ENCODE results near the gene HTRA3. TPM values are rescaled to one million over a fixed set of nuclear protein-coding genes. Genes with fewer than 3 reads are reported as not detected.

The HTRA3 gene
- total and polyA plus RNA-seq, 2 of the 8 experiments (the other 6 are each of a cell fraction or from before 2014, with no cell fraction given): 3.2 to 5.8 TPM

DNA sequence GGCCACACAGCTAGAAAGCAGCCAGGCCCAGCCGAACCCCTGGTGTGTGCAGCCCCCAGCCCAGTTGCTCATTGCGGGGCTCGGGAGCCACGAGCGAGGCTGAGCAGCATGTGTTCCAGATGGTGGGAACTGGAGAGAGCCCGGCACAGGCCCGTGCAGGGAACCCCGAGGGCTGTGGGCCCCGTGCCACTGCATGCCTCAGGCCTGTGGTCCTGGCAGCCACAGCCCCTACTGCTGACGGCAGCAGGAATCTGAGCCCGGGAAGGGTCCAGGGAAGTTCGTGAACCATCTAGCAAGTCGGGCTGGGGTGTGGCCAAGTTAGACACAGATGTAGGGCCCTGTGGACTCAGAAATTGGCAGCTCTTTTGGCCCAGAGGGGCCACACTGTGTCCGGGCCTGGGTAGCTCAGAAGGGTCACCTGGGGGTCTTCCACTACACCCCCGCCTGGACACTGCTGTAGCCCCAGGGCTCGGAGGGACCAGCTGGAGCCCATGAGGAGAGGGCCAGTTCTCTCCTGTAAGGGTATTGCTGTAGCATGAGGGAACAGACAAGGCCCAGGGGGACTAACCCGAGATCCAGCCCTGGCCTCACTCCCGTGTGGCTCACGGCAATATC lies 12.1 kb downstream of the HTRA3 start:
- Histone ChIP-seq H3K18ac (ENCODE audit: extremely low read depth, low read length) (no peak overlapping the region), H2BK20ac (ENCODE audit: low read length) (no peak overlapping the region), H3K4me3 (ENCODE audit: extremely low read depth in 1 of 4, insufficient read depth in 2 of 4, low read depth in 3 of 4, low read length in 4 of 4) (no peak overlapping the region), H3K56ac (replicated peaks; ENCODE audit: insufficient read length, low read depth, low read length) (no peak overlapping the region), H3K4me1 (replicated peaks in 1 of 4; ENCODE audit: control insufficient read depth in 3 of 4, insufficient read depth in 4 of 4, low read length in 3 of 4) (no peaks in the 10 kb centered on the region), H3K4ac (replicated peaks; ENCODE audit: insufficient read length, low read depth, low read length) (no peak overlapping the region), H3K9ac (replicated peaks in 1 of 4; ENCODE audit: extremely low read depth in 1 of 4, low read depth in 3 of 4, low read length in 3 of 4) (no peak overlapping the region), H3K79me1 (ENCODE audit: low read depth, low read length) (no peaks in the 10 kb centered on the region), H4K8ac (ENCODE audit: extremely low read depth, insufficient read depth, low read length) (no peak overlapping the region; the same call in 1 of the 2 replicates), H2AK5ac (ENCODE audit: low read depth, low read length) (no peak overlapping the region), H3K79me2 (ENCODE audit: control insufficient read depth in 1 of 2, insufficient read depth in 2 of 2, low read length in 2 of 2) (no peaks in the 10 kb centered on the region), H2BK15ac (ENCODE audit: low read length) (no peak overlapping the region), H3K27ac (ENCODE audit: low read depth, low read length) (no peak overlapping the region), H3K4me2 (ENCODE audit: insufficient read depth in 1 of 2, low read depth in 2 of 2, low read length in 2 of 2) (no peak overlapping the region), H3K23ac (ENCODE audit: insufficient read length) (no peak overlapping the region), H2BK5ac (ENCODE audit: low read depth, low read length) (no peak overlapping the region), H3K27me3 (replicated peaks in 1 of 4; ENCODE audit: control insufficient read depth in 3 of 4, extremely low read depth in 1 of 4, insufficient read depth in 3 of 4, low read length in 3 of 4) (no peaks in the 10 kb centered on the region), H3K23me2 (ENCODE audit: low read depth, low read length) (no peaks in the 10 kb centered on the region), H4K91ac (replicated peaks; ENCODE audit: insufficient read length, low read length) (no peak overlapping the region), H2BK12ac (ENCODE audit: low read depth, low read length) (no peak overlapping the region), H2AFZ (ENCODE audit: low read length) (no peak overlapping the region), H4K5ac (ENCODE audit: insufficient read length, low read depth, low read length) (no peak overlapping the region), H3K14ac (ENCODE audit: insufficient read length) (no peak overlapping the region), H3K36me3 (ENCODE audit: control insufficient read depth in 2 of 4, insufficient read depth in 4 of 4, low read length in 3 of 4) (no peaks in the 10 kb centered on the region), H2BK120ac (replicated peaks; ENCODE audit: low read depth, low read length) (no peak overlapping the region), H4K20me1 (replicated peaks in 1 of 2; ENCODE audit: control insufficient read depth in 1 of 2, insufficient read depth in 2 of 2, low read length in 2 of 2) (peaks cover 0 to 3% of the 10 kb centered on the region in 2 experiments), H3K9me3 (ENCODE audit: insufficient read depth in 2 of 2, low read depth in 1 of 2, low read length in 1 of 2) (no peaks in the 10 kb centered on the region)
- ChIA-PET CTCF (ENCODE audit: partially characterized antibody) (interaction anchor here (0.6 to 3.7 kb wide), 9 partner anchors 10 to 717 kb away, joined by 3 to 14 read pairs (median 4); no protein-coding TSS in a partner anchor), POLR2A (ENCODE audit: partially characterized antibody) (interaction anchor here (1.6 kb wide), 1 partner anchor 10 kb away, joined by 4 read pairs; no protein-coding TSS in a partner anchor)
- FAIRE-seq: no peak
- WGBS, 2 experiments (ENCODE audit: extremely low coverage in 1 of 2, insufficient coverage in 1 of 2, insufficient read length in 1 of 2, insufficient replicate concordance in 2 of 2, low coverage in 1 of 2, low lambda C conversion rate in 2 of 2, missing lambda C conversion rate in 1 of 2): 92% methylated on average over 18 of the region's 19 CpGs; no CpG with 5 or more reads in 1 of the 2 experiments
- DNase-seq (ENCODE audit: low read depth in 1 of 2, low spot score in 2 of 2): no peak
- TF ChIP-seq KDM5A (IDR thresholded peaks at IDR 0.05; ENCODE audit: low read length) (no peak), SP4 (IDR thresholded peaks at IDR 0.05; ENCODE audit: low read length) (no peak), CTBP2 (IDR thresholded peaks at IDR 0.05; ENCODE audit: borderline replicate concordance, insufficient read depth, insufficient read length, low read length) (no peak), POLR2A (IDR thresholded peaks at IDR 0.05; ENCODE audit: control extremely low read depth in 1 of 2, low read depth in 2 of 2, low read length in 2 of 2) (no peak), EGR1 (IDR thresholded peaks at IDR 0.05; ENCODE audit: borderline replicate concordance, low read depth, low read length) (no peak), JUN (IDR thresholded peaks at IDR 0.05; ENCODE audit: low read depth, low read length) (no peak), EP300 (IDR thresholded peaks at IDR 0.05; ENCODE audit: borderline replicate concordance in 1 of 2, low read depth in 2 of 2, low read length in 2 of 2) (no peak), SIN3A (conservative IDR thresholded peaks at IDR 0.05 in 1 of 2, IDR thresholded peaks at IDR 0.05 in 1 of 2; ENCODE audit: low read depth in 1 of 2, low read length in 2 of 2) (no peak), SAP30 (IDR thresholded peaks at IDR 0.05; ENCODE audit: insufficient read depth, insufficient replicate concordance, low read length) (no peak), POLR2AphosphoS5 (IDR thresholded peaks at IDR 0.05; ENCODE audit: low read depth, low read length) (no peak), TAF1 (IDR thresholded peaks at IDR 0.05; ENCODE audit: low read depth, low read length) (no peak)
- TF ChIP-seq, protein P1, sequence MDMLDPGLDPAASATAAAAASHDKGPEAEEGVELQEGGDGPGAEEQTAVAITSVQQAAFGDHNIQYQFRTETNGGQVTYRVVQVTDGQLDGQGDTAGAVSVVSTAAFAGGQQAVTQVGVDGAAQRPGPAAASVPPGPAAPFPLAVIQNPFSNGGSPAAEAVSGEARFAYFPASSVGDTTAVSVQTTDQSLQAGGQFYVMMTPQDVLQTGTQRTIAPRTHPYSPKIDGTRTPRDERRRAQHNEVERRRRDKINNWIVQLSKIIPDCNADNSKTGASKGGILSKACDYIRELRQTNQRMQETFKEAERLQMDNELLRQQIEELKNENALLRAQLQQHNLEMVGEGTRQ (IDR thresholded peaks at IDR 0.05; ENCODE audit: low read length): no peak

Measured in H1 (cell line).